Liver (tissue), 9 donors: ENCODE results near the gene GUCY2D. TPM values are rescaled to one million over a fixed set of nuclear protein-coding genes. Genes with fewer than 3 reads are reported as not detected.

Experiments used
- DNase-seq: peaks from one replicate; pipeline ENCODE4 v3.0.0-alpha.2; 2017; ENCODE audit warnings: low spot score
- H3K27ac ChIP-seq, 2 donors: one replicate each; pipeline ENCODE4 v1.7.0; 2013; ENCODE audit warnings: inconsistent platforms in 2 of 2, low read length in 2 of 2, control low read depth in 1 of 2, low read depth in 1 of 2, mild to moderate bottlenecking in 1 of 2
- H3K27me3 ChIP-seq, 4 donors: one replicate each; pipeline versions ENCODE4 v1.6.1 to v1.7.0; 2013; ENCODE audit warnings: low read length in 3 of 4, inconsistent platforms in 1 of 4, mild to moderate bottlenecking in 1 of 4, moderate library complexity in 1 of 4; ENCODE audit not compliant: control insufficient read depth in 4 of 4, insufficient read depth in 4 of 4
- H3K36me3 ChIP-seq, 4 donors: one replicate each; pipeline versions ENCODE4 v1.6.1 to v1.7.0; 2013; ENCODE audit warnings: low read length in 3 of 4, mild to moderate bottlenecking in 3 of 4, low read depth in 1 of 4, moderate library complexity in 1 of 4; ENCODE audit not compliant: control insufficient read depth in 4 of 4, insufficient read depth in 3 of 4
- H3K4me1 ChIP-seq, 4 donors: one replicate each; pipeline versions ENCODE4 v1.6.1 to v1.7.0; 2013; ENCODE audit warnings: low read length in 3 of 4, mild to moderate bottlenecking in 3 of 4, moderate library complexity in 1 of 4; ENCODE audit not compliant: control insufficient read depth in 4 of 4, insufficient read depth in 4 of 4
- H3K4me3 ChIP-seq, 3 donors: one replicate each; pipeline versions ENCODE4 v1.6.1 to v1.7.0; 2013; ENCODE audit warnings: low read length in 3 of 3, control low read depth in 1 of 3, low read depth in 1 of 3, mild to moderate bottlenecking in 1 of 3
- H3K9ac ChIP-seq, 2 donors: one replicate each; pipeline ENCODE4 v1.7.0; 2013; ENCODE audit warnings: low read length in 2 of 2, mild to moderate bottlenecking in 2 of 2, moderate library complexity in 2 of 2, control low read depth in 1 of 2, low read depth in 1 of 2
- H3K9me3 ChIP-seq, 4 donors: one replicate each; pipeline versions ENCODE4 v1.6.1 to v1.7.0; 2013; ENCODE audit warnings: low read length in 3 of 4; ENCODE audit not compliant: control insufficient read depth in 4 of 4
- EGR1 ChIP-seq, 2 donors: IDR thresholded peaks; 2 replicates each; pipeline ENCODE4 v1.6.1; 2016 to 2018; ENCODE audit warnings: antibody characterized with exemption in 2 of 2, low read depth in 2 of 2
- FOXA1 ChIP-seq: IDR thresholded peaks from 2 replicates; pipeline ENCODE4 v1.6.1; 2016; ENCODE audit warnings: antibody characterized with exemption
- FOXA2 ChIP-seq: IDR thresholded peaks from 2 replicates; pipeline ENCODE4 v1.6.1; 2016; ENCODE audit warnings: antibody characterized with exemption
- GABPA ChIP-seq, 2 donors: IDR thresholded peaks in 1 of 2; conservative IDR thresholded peaks in 1 of 2; 2 replicates each; pipeline ENCODE4 v1.6.1; 2016; ENCODE audit warnings: antibody characterized with exemption in 2 of 2, mild to moderate bottlenecking in 1 of 2, moderate library complexity in 1 of 2
- HNF4A ChIP-seq, 2 donors: conservative IDR thresholded peaks; 2 replicates each; pipeline ENCODE4 v1.6.1; 2016; ENCODE audit warnings: antibody characterized with exemption in 2 of 2, mild to moderate bottlenecking in 2 of 2
- HNF4G ChIP-seq: IDR thresholded peaks from 2 replicates; pipeline ENCODE4 v1.6.1; 2016; ENCODE audit warnings: antibody characterized with exemption
- JUND ChIP-seq, 2 donors: IDR thresholded peaks; 2 replicates each; pipeline ENCODE4 v1.6.1; 2016; ENCODE audit warnings: antibody characterized with exemption in 2 of 2
- NR2F2 ChIP-seq: IDR thresholded peaks from 2 replicates; pipeline ENCODE4 v1.6.1; 2016; ENCODE audit warnings: antibody characterized with exemption
- RAD21 ChIP-seq, 2 donors: IDR thresholded peaks; 2 replicates each; pipeline ENCODE4 v1.6.1; 2016; ENCODE audit warnings: antibody characterized with exemption in 2 of 2, mild to moderate bottlenecking in 2 of 2
- RXRA ChIP-seq, 2 donors: IDR thresholded peaks; 2 replicates each; pipeline ENCODE4 v1.6.1; 2017 to 2018; ENCODE audit warnings: antibody characterized with exemption in 2 of 2, mild to moderate bottlenecking in 1 of 2
- SP1 ChIP-seq: IDR thresholded peaks from 2 replicates; pipeline ENCODE4 v1.6.1; 2018; ENCODE audit warnings: antibody characterized with exemption, mild to moderate bottlenecking
- TAF1 ChIP-seq: conservative IDR thresholded peaks from 2 replicates; pipeline ENCODE4 v1.6.1; 2016; ENCODE audit warnings: antibody characterized with exemption, mild to moderate bottlenecking
- YY1 ChIP-seq: IDR thresholded peaks from 2 replicates; pipeline ENCODE4 v1.6.1; 2016; ENCODE audit warnings: antibody characterized with exemption, mild to moderate bottlenecking
- WGBS: extraction: QIAGEN DNeasy Blood & Tissue Kit; methylation state at CpG from one replicate; pipeline ENCODE4 v1.1.7; 2013; 5-methylcytosine and 5-hydroxymethylcytosine counted together
- polyA plus RNA-seq, 2 donors: library from polyadenylated mRNA; stranded (reverse) in 1 of 2; unstranded in 1 of 2; fragments of 200-250 nt in 1 of 2; fragments of >200 nt in 1 of 2; fragmentation: Nextera tagmentation in 1 of 2; extraction: Ambion mirVana in 1 of 2; gene quantifications; one replicate each; pipeline versions ENCODE4 v1.2.1 to v1.2.3, GENCODE V29; 2013 to 2015
- total RNA-seq, 2 donors: library from RNA; depleted of rRNA; stranded (reverse); fragments of >200 nt; gene quantifications; one replicate each; pipeline ENCODE4 v1.2.3, GENCODE V29; 2014
- TF ChIP-seq, protein P1 (sequence below): fragments of 150-350 bp; IDR thresholded peaks from 2 replicates; pipeline ENCODE4 v1.5.1; 2017; ENCODE audit warnings: improper control_type of control experiment, low read depth, low read length; ENCODE audit not compliant: missing input control
- TF ChIP-seq, protein P2 (sequence below): IDR thresholded peaks from 2 replicates; pipeline ENCODE4 v1.6.1; 2016; ENCODE audit warnings: antibody characterized with exemption
- TF ChIP-seq, protein P3 (sequence below): IDR thresholded peaks from 2 replicates; pipeline ENCODE4 v1.6.1; 2016; ENCODE audit warnings: antibody characterized with exemption
- TF ChIP-seq, protein P4 (sequence below): IDR thresholded peaks from 2 replicates; pipeline ENCODE4 v1.6.1; 2016; ENCODE audit warnings: antibody characterized with exemption
- TF ChIP-seq, protein P5 (sequence below): IDR thresholded peaks from 2 replicates; pipeline ENCODE4 v1.6.1; 2016; ENCODE audit warnings: antibody characterized with exemption, mild to moderate bottlenecking
- donor health status: healthy.
- donor health status: healthy.
- donor health status: healthy.
- donor health status: healthy.
- donor health status: healthy.

Gene GUCY2D
- total and polyA plus RNA-seq, 4 donors: 0.09 to 0.14 TPM; not detected in 2

DNA sequence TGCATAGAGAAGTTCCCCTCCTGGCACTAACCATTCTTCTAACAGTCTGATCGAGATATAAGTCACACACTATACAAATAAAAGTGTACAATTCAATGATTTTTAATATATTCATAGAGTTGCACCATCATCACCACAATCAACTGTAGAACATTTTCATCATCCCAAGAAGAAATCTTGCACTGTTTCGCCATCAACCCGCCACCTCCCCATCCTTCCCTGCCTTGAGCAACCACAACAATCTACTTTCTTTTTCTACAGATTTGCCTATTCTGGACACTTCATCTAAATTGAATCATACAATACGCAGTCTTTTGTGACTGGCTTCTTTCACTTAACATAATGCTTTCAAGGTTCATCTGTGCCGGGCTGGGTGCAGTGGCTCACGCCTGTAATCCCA is 33.0 kb upstream of the GUCY2D start (continued):
- TF ChIP-seq JUND (IDR thresholded peaks at IDR 0.05) (no peak), SP1 (no peak), FOXA1 (no peak), YY1 (no peak), EGR1 (IDR thresholded peaks at IDR 0.05; ENCODE audit: low read depth in 2 of 2) (no peak), HNF4G (no peak)

DNA sequence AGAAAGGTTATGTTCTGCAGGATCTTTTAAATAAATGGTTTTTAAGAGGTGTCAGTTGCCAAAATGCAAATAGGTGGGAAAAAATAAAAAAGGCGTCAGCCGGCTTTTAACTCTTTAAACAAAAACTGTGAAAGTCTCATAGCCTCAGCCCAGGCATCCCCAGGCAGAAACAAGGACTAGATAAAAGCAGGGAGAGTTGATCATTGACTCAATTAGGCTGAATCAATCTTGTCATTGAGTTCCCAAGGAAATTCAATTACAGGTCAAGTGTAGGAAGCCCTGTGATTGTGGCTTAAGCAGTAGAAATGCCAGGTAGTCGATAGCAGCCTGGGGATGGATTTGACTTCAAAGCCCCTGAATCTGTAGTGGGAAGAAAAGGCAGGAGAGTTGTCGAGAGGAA is 30.8 kb upstream of the GUCY2D start:
- Histone ChIP-seq H3K27me3 (no peaks in the 10 kb centered on the region), H3K36me3 (no peaks in the 10 kb centered on the region), H3K9ac (no peak overlapping the region), H3K4me3 (no peak overlapping the region), H3K27ac (no peak overlapping the region), H3K9me3 (peaks cover 2 to 9% (median 6%) of the 10 kb centered on the region in 4 donors), H3K4me1 (no peaks in the 10 kb centered on the region)
- 54% methylated on average over 4 of the region's 4 CpGs for WGBS
- no peak for DNase-seq
- no peak for TF ChIP-seq HNF4A (conservative IDR thresholded peaks at IDR 0.05)
- TF ChIP-seq, protein P1, sequence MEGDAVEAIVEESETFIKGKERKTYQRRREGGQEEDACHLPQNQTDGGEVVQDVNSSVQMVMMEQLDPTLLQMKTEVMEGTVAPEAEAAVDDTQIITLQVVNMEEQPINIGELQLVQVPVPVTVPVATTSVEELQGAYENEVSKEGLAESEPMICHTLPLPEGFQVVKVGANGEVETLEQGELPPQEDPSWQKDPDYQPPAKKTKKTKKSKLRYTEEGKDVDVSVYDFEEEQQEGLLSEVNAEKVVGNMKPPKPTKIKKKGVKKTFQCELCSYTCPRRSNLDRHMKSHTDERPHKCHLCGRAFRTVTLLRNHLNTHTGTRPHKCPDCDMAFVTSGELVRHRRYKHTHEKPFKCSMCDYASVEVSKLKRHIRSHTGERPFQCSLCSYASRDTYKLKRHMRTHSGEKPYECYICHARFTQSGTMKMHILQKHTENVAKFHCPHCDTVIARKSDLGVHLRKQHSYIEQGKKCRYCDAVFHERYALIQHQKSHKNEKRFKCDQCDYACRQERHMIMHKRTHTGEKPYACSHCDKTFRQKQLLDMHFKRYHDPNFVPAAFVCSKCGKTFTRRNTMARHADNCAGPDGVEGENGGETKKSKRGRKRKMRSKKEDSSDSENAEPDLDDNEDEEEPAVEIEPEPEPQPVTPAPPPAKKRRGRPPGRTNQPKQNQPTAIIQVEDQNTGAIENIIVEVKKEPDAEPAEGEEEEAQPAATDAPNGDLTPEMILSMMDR: no peak
- TF ChIP-seq, protein P2, sequence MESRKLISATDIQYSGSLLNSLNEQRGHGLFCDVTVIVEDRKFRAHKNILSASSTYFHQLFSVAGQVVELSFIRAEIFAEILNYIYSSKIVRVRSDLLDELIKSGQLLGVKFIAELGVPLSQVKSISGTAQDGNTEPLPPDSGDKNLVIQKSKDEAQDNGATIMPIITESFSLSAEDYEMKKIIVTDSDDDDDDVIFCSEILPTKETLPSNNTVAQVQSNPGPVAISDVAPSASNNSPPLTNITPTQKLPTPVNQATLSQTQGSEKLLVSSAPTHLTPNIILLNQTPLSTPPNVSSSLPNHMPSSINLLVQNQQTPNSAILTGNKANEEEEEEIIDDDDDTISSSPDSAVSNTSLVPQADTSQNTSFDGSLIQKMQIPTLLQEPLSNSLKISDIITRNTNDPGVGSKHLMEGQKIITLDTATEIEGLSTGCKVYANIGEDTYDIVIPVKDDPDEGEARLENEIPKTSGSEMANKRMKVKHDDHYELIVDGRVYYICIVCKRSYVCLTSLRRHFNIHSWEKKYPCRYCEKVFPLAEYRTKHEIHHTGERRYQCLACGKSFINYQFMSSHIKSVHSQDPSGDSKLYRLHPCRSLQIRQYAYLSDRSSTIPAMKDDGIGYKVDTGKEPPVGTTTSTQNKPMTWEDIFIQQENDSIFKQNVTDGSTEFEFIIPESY: no peak
- TF ChIP-seq, protein P3, sequence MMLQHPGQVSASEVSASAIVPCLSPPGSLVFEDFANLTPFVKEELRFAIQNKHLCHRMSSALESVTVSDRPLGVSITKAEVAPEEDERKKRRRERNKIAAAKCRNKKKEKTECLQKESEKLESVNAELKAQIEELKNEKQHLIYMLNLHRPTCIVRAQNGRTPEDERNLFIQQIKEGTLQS: no peak
- TF ChIP-seq NR2F2: no peak
- TF ChIP-seq RAD21 (IDR thresholded peaks at IDR 0.05): no peak
- no peak for TF ChIP-seq EGR1 (IDR thresholded peaks at IDR 0.05; ENCODE audit: low read depth in 2 of 2)
- no peak for TF ChIP-seq FOXA2

DNA sequence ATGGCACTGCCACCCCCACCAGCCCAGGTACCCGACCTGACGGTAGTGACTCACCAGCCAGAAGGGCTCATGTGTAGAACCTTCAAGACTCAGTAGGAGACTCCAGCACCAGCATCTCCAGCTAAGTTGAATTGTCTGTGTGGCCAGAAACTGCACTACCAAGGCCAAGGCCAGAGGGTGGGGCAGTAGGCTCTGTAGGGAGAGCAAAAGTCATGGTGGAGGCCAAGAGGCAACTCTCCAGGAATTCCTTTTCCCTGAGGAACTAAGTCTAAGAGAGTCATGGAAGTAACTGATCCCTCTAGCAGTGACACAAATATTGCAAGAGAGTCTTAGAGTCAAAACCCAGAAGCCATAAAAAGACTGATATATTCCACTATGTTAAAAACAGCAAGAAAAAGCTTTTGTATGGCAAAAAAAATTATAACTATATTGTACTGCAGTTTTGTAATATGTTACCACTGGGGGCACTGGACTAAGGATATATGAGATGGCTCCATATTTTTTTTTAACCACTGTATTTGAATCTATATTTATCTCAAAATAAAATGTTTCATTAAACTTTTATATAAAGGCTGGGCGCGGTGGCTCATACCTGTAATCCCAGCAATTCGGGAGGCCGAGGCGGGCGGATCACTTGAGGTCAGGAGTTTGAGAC is 30.2 kb upstream of the GUCY2D start:
- H3K36me3 ChIP-seq: no peaks in the 10 kb centered on the region
- WGBS: 92% methylated on average over 8 of the region's 8 CpGs
- TF ChIP-seq HNF4A (conservative IDR thresholded peaks at IDR 0.05) (no peak), RXRA (IDR thresholded peaks at IDR 0.05) (no peak), HNF4G (no peak), FOXA1 (no peak), GABPA (IDR thresholded peaks at IDR 0.05 in 1 of 2, conservative IDR thresholded peaks at IDR 0.05 in 1 of 2) (no peak), YY1 (no peak), EGR1 (IDR thresholded peaks at IDR 0.05; ENCODE audit: low read depth in 2 of 2) (no peak), FOXA2 (no peak), TAF1 (no peak), JUND (IDR thresholded peaks at IDR 0.05) (no peak)
- TF ChIP-seq, protein P4, sequence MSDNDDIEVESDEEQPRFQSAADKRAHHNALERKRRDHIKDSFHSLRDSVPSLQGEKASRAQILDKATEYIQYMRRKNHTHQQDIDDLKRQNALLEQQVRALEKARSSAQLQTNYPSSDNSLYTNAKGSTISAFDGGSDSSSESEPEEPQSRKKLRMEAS: no peak
- TF ChIP-seq, protein P5, sequence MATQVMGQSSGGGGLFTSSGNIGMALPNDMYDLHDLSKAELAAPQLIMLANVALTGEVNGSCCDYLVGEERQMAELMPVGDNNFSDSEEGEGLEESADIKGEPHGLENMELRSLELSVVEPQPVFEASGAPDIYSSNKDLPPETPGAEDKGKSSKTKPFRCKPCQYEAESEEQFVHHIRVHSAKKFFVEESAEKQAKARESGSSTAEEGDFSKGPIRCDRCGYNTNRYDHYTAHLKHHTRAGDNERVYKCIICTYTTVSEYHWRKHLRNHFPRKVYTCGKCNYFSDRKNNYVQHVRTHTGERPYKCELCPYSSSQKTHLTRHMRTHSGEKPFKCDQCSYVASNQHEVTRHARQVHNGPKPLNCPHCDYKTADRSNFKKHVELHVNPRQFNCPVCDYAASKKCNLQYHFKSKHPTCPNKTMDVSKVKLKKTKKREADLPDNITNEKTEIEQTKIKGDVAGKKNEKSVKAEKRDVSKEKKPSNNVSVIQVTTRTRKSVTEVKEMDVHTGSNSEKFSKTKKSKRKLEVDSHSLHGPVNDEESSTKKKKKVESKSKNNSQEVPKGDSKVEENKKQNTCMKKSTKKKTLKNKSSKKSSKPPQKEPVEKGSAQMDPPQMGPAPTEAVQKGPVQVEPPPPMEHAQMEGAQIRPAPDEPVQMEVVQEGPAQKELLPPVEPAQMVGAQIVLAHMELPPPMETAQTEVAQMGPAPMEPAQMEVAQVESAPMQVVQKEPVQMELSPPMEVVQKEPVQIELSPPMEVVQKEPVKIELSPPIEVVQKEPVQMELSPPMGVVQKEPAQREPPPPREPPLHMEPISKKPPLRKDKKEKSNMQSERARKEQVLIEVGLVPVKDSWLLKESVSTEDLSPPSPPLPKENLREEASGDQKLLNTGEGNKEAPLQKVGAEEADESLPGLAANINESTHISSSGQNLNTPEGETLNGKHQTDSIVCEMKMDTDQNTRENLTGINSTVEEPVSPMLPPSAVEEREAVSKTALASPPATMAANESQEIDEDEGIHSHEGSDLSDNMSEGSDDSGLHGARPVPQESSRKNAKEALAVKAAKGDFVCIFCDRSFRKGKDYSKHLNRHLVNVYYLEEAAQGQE: no peak
- no peaks in the 10 kb centered on the region for H3K4me1 ChIP-seq
- no peak overlapping the region for H3K4me3 ChIP-seq
- H3K9ac ChIP-seq: no peak overlapping the region
- peaks cover 2 to 9% (median 6%) of the 10 kb centered on the region in 4 donors for H3K9me3 ChIP-seq
- no peak overlapping the region for H3K27ac ChIP-seq
- H3K27me3 ChIP-seq: no peaks in the 10 kb centered on the region
- DNase-seq: no peak
